ELF-1 (cell line): ENCODE measurements around the gene PKMYT1.
A peak's percentile ranks its signal among the peaks of the same experiment; 100 is the strongest.

ENCODE experiments used
- DNase-seq: peaks from one replicate; pipeline ENCODE4 v3.0.0-alpha.2; 2016; ENCODE audit warnings: low read depth, low spot score

PKMYT1 gene

DNA sequence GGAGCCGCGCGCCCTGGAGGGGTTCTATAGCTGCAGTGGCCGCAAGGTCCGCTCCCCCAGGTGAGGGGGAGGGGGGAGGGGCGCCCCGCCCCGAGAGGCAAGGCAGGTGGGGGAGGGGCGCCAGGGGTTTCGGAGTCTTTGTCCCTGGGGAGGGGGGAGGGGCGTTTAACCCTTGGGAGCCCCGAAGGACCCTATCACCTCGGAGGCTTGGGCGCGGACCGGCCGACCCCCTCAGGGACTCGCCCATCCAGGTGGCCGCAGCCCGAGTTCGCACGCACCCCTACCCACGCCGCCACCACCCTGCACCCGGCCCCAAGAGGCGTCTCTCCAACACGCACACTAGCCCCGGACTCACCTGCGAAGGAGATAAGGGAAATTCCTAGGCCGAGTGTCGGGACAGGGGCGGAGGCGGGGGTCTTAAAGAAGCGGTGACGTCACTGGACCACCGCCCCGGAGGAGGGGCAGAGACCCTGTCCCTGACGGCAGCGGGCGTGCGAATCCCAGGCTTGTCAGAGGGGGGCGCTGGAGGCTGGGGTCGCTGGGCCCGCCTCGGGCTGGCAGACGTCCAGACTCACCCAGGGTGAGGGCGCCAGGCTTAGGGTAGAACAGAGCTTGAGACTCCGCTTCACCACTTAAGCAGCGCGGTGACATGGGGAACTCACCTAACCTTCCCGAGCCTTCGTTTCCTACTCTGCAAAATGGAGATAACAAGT lies 37.7 kb upstream of the PKMYT1 start, which contains the start of gene CLDN6:
CLDN6 (minus strand) TSS at position 390 of the 713 bp plus-strand sequence. CDS start 2,162 bp downstream, outside the sequence.
- DNase-seq = peak; percentile 98

DNA sequence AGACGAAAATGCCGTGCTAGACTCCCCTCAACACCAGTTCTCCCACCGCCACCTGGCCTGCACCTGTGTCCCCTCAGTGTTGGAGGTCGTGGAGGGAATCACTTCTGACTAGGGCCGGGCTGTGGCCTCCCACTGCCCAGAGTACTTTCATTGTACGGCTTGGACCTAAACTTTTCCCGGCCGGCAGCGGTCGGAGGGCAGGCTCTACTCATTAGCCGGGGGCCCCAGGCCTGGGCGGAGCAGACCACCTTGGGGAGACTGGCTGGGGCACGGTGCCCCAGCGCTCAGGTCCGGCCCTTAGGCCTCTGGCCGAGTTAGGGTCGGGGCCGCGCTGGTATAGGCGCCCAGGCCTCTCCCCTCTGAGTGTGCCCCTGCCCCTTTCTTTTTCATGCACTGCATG lies 37.1 kb upstream of the PKMYT1 start:
- no peak for DNase-seq

DNA sequence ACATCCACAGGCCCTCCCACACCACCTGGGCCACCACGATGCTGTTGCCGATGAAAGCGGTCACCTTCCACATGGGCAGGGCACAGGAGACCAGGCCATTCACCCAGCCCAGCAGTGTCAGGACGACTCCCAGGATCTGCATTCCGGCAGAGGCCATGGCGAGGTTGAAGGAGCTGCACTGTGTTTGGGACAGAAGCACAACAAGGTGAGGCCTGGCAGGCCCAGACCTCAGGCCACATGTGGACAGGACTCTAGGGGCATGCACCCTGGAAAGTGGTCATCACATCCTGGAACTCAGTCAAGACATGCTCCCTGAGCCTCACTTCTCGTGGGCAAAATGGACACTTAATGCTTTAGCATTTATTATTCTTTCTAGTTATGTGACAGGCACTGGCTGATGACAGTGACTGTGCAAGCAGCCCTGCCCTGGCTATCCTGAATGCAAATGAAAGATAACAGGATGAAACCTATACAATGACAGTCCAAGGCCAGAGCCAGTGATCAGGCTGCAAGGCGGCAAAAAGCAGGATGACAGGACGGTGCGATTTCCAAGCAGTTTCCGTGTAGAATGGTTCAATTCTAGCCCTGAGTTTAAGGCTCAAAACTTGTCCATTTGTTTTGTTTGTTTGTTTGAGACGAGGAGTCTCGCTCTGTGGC lies 35.7 kb upstream of the PKMYT1 start:
- no peak for DNase-seq

DNA sequence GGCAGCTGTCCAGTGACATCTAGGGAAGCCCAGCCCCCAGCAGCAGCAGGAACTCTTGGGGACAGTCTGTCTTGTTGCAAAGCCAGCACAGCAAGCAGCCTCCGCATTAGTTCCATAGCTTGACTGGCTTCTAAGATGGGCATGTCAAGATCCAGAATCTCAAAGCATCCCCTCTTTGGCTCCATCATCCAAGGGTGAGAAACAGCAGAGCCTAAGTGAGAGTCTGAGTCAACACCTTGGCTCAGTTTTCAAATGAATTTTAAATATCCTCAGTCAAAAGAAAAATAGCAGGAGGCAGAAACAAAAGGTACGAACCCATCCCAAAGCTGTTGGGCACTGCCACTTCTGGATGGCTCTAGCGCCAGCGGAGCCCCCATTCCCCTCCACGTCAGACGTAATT lies 34.7 kb upstream of the PKMYT1 start:
- DNase-seq = no peak

DNA sequence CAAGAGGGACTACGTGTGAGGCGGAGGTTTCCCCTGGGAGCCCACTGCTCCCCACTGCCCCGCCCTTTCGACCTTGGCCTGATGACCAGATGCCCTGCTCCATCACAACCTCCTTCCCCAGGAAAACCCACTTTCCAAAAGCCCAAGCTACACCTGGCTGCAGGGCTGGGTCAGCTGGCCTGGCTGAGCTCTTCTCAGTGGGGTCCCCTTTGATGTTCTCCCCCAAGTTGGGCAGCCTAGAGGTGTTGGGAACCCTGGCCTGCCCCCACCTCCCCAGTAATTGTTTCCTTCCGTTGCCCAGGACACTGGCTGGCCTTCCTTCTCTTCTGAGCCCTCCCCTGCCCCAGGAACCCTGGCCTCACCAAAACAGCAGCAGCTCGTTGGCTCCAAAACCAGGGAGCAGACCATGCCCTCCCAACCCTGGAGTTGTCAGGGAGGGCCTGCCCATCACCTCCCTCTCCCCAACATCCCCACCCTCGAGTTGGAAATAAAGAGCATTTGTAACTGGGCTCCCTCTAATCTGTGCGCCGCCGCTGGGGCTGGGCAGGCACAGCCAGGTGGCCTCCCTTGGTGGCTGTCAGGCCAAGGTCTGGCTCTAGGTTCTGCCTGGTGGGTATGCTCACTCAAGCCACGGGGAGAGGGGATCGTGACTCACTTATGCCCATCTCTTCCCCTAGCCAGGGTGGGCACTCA lies 33.9 kb upstream of the PKMYT1 start:
- DNase-seq = no peak

DNA sequence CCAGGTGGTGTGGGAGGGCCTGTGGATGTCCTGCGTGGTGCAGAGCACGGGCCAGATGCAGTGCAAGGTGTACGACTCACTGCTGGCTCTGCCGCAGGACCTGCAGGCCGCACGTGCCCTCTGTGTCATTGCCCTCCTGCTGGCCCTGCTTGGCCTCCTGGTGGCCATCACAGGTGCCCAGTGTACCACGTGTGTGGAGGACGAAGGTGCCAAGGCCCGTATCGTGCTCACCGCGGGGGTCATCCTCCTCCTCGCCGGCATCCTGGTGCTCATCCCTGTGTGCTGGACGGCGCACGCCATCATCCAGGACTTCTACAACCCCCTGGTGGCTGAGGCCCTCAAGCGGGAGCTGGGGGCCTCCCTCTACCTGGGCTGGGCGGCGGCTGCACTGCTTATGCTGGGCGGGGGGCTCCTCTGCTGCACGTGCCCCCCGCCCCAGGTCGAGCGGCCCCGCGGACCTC lies 33.3 kb upstream of the PKMYT1 start:
- DNase-seq = peak; percentile 68

DNA sequence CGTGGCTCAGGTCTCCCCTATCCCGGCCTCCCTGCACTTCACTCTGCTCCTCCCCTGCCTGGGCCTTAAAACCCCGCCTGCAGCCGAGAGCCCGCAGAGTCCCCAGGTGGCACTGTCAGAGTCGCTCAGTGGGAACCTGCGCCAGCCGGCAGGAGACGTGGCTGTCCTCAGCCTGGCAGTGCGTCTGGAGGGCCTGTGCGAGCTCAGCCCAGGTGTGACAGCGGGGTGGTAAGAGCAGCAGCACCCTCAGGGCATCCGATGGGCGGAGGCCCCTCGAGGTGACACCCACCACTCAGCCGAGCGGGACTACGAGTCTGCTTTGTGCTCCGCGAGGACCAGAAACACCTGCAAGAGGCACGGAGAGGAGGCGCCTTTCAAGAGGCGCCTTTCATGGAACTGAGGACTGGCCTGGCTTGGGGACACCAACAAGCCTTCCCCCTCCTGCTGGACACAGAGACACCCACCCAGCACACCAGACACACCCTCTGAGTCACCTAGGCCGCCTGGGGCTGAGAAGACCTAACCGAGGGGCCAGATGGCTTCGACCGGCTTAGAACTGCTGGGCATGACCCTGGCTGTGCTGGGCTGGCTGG lies 32.7 kb upstream of the PKMYT1 start, which contains the start of gene CLDN9:
CLDN9 (plus strand) TSS at position 96 of the 593 bp plus-strand sequence; CDS start at position 536, 440 bp downstream.
- peak; percentile 78 for DNase-seq

DNA sequence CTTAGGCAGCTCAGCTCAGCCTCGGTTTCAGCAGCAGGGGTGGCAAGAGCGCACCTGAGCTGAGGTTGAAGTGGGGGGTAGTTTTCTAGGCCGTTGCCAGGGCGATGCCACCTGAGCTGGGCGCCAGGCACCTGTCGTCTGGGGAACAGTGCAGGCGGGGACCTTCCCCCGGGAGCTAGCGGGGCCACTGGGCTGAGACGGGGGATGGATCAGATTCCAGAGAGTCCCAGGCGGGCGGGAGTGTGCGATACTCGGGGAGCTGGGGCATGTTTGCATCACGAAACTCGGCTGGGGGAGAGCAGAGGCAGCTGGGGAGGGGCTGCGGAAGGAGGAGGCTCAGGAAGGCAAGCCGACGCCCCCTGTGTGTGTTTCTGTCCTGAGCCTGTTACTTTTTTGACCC lies 32.0 kb upstream of the PKMYT1 start:
- DNase-seq = no peak

DNA sequence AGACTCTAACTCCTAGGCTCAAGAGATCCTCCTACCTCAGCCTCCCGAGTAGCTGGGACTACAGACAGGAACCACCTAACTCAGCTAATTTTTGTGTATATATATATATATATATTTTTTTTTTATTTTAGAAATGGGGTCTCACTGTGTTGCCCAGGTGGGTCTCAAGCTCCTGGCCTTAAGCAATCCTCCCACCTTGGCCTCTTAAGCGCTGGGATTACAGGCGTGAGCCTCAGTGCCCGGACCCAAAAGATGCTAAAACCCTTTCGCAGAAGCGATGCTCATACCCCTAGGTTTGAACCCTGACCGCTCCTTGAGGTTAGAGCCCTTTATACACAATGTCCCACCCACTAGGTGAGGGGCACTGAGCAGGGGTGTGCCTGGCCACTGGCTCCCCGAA lies 30.3 kb upstream of the PKMYT1 start:
- DNase-seq = no peak

DNA sequence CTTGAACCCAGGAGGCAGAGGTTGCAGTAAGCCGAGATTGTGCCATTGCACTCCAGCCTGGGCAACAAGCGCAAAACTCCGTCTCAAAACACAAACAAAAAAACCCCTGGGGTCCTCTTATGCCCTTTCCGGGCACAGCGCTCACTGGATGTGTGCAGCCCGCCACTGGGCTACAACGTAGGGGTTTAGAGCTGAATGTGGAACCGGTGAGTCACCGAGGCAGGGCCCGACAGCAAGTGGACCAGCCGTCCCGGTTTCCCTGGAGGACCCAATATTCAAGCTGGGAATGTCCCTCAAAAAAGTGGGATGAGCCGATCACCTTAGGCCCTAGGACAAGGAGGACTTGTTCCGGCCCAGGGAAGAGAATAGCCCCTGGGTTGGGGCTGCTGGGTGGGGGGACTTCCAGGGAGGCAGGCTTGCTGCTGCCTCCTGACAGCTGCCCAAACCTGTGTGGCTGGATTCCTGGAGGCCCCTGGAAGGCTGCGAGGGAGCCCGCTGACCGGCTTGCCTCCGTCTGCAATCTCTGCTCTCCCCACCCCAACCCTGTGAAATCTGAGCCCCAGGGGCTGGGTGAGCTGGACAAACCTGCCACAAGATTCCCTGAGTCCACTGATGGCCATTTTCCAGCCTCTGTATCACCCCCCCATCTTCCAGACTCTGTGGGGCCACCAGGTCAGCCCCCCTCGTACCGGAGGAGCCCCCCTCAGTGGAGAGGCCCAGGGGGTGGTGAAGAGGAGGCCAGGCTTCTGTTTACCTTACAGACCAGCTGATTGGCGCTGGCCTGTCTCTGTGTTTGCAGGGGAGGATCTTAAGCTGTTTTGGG lies 29.5 kb upstream of the PKMYT1 start:
- peak; percentile 98 for DNase-seq

DNA sequence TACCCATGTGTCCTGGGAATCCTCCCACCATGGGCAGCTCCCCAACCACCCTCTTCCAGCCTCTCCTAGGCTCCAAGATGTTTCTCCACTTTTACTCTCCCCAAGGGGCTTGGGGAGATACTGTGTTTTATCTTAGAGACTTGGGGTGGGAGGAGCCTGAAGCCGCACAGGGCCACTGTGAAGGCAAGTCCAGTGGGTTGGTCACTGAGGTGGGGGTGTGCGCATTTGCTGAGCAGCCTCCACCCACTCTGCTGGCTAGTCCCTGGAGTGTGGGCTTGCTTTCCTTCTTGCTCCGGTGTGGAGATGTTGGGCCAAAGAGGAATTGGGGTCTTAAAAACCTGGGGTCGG lies 28.4 kb upstream of the PKMYT1 start:
- no peak for DNase-seq

DNA sequence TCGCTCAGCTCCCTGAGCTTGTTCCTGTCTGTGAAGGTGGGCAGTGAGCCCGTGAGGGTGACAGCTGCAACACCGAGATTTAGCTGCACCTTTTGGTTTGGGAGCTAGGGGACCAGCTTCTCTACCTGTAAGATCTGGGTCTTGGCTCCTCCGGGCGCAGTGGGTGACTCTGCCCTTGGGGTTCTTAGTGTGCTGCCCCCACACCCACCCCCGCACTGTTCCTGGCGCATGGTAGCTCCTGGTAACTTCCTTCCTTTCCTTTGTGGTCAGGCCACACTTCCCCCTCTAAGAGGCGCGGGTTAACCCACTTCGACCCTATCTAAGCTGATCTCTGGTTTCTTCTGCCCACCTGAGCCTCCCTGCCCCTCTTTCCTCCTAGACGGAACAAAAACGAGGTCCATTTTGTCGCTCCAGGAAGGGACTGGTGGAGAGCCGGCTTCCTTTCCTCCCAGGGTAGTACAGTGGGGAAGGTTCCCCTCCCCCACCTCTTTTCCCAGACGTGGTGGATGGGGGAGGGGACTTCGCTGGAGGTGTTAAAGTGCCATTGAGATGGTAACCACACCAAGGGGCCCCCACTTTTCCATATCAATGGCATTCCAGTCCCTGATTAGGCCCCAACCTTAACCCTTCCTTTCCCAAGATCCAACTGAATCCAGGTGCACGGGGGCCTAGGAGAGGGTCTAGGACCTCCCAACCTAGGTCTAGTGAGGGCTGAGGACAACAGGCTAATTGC lies 27.9 kb upstream of the PKMYT1 start:
- DNase-seq = peak; percentile 98

DNA sequence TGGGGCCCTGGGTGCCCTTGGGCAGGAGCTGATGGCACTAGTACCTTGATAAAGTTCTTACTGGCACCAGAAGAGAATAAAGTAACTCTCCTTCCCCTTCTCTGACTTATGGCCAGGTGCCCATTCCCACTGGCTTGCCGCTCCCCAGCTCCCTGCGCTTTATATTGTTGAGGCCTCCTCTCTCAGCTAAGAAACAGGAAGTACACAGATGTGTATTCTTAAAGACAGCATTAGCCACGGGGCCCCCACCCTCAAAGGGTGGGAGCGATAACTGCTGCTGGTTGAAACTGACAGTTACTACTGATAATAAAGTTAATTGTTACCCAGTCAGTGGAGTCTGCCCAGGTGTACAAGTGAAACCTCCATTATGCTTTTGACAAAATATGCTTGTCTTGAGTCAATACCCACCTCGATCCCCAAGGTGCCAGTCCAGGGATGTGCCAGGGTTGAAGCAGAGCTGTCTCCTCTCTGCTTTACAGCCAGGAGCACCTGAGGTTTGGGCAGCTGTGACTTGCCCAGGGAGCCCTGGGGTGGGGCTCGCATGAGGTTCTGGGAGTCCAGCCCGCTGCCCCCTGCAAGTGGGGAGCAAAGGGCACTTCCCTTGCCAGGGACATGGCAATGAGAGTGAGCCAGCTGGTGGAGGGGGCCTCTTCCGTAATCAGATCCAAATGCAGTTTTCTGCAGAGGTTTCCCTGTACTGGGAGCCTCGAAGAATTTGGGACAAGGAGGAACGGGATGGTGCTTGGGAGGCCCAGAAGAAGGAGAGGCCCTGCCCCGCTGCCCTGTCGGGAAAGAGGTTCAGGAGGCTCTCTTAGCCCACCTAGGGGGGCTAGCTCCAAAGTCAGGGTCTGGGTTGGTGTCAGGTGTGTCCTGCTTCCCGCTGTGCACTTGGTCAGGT lies 27.1 kb upstream of the PKMYT1 start:
- DNase-seq = no peak

DNA sequence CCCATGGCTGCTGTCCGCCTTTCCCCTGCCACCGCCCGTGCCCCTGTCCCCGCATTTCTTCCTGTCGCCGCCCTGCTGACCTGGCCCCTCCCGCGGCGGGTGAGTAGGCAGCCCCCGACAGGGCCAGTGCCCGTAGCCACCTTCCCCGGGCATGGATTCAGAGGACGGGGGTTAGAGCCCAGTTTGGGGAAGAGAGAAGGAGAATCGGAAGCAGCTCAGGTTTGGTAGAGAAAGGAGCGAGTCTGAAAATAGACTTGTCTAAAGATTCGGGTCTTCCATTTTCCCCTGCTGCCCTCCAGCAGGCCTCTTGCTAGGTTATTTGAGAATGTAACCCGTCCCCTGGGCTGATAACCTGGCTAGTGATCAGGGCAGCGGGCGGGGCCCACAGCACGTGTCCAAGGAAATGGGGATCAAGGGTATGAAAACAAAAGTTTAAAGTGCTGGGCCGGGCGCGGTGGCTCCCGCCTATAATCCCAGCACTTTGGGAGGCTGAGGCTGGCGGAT lies 24.6 kb upstream of the PKMYT1 start:
- peak; percentile 73 for DNase-seq

DNA sequence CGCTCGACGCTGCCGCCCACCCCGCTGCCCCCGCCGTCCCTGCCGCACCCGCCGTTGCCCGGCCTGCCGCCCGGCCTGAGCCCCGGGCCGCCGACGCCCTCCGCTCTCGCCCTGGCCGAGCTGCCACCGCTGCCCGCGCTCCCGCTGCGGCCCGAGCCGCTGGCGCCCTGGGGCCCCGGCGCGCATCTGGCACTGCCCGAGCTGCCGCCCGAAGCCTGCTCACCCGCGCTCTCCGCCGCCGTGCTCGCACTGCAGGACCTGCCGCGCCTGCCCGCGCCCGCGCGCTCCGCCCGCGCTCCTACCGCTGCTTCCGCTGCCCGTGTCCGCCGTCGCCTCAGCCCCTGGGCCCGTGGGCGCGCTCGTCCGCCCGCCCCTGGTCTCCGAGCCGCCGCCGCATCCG lies 24.1 kb upstream of the PKMYT1 start:
- no peak for DNase-seq

DNA sequence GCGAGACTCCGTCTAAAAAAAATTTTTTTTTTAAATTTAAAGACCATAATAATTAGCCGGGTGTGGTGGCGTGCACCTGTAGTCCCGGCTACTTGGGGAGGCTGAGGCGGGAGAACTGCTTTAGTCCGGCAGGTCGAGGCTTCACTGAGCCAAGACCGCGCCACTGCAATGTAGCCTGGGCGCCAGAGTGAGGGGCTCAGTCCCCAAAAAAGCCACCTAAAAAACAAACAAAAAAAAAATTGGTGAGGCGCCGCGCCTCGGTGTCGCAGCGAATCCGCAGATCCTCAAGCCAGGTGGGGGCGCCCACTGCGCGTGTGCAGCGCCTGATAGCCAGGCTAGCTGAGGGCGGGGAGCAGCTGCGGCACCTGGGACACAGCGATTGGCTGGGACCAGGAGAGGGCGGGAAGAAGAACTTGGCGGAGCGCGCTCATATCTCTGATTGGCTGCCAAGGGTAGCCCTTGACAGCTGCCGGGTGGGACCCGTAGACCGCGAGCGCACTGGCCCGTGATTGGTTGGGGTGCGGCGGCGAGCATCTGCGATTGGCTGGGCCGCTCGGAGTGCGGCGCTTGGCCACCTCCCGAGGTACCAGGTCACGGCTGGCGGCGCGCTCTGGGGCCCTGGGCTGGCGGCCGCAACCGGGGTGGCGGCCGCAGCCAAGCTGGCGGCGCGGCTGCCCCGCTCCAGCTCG lies 23.5 kb upstream of the PKMYT1 start:
- DNase-seq = peak; percentile 100

DNA sequence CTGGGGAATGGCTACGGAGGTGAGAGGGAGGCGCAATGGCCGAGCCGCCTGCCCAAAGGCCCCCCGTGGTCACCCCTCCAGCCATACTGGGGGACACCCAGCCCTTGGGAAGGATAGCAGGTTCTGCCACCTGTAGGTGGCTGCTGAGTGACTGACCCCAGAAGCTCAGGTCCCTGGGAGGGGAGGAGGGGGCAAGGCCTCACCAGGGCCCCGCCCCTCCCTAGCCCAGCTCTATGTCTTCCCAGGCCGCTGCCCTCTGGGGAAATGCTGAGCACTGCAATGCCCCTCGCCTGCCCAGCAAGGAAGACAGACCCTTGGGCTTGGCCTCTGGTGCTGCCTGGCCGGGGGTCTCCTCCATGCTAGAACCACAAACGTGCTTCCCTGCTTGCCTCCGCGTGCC lies 21.1 kb upstream of the PKMYT1 start:
- no peak for DNase-seq

DNA sequence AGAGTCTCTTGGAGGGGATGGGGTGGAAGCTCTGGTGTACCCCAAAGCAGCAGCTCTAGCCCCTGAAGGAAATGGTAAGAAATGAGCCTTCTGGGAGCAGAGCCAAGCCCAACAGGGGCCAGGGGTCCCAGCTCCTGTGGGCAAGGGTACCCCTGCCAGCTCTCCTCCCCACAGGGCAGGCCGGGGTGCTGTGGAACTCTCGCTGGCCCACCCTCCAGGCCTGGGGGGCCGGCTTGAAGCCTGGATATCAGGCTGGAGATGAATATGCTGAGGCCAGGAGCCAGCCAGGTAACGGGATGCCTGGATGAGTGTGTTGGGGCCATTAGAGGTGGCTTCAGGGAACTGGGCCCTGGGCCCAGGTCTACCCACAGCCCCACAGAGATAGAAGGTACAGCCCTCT lies 20.3 kb upstream of the PKMYT1 start:
- no peak for DNase-seq

DNA sequence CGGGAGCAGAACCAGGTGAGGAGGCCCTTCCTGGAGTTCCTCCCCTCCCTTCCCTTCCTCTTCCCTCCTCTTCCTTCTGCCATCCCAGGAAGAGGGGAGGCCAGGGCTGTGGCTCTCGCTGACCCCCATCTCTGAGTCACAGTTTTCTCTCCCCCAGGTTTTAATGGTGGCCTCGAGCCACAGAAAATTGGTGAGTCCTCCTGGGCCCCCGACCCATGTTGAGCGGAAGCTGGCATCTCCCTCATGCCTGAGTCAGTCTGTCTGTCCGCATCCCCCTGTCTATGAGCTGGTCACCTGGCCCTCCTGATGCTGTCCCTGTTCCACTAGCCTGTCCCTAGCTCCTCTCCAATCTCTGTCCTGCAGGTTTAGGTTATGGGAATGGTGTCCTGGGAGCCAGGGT lies 19.7 kb upstream of the PKMYT1 start:
- no peak for DNase-seq
